Upper lobe of right lung (tissue), 1 donor: ENCODE data around the gene NAP1L1. TPM values are rescaled to one million over a fixed set of nuclear protein-coding genes. Genes with fewer than 3 reads are reported as not detected.

Source experiments
- ATAC-seq: fragments of 200-7000 bp; cut with Tn5 transposase; one replicate; pipeline ENCODE4 v1.9.1; 2020; ENCODE audit warnings: mild to moderate bottlenecking, moderate library complexity
- DNase-seq: peaks from one replicate; pipeline ENCODE4 v3.0.0-alpha.2; 2020
- H3K27ac ChIP-seq: fragments of 200-600 bp; one replicate; pipeline ENCODE4 v1.8.0; 2022
- H3K27me3 ChIP-seq: fragments of 200-600 bp; one replicate; pipeline ENCODE4 v1.8.0; 2022; ENCODE audit warnings: mild to moderate bottlenecking
- H3K36me3 ChIP-seq: fragments of 200-600 bp; one replicate; pipeline ENCODE4 v1.8.0; 2022
- H3K4me1 ChIP-seq: fragments of 200-600 bp; one replicate; pipeline ENCODE4 v1.8.0; 2022
- H3K4me3 ChIP-seq: fragments of 200-600 bp; one replicate; pipeline ENCODE4 v1.8.0; 2022; ENCODE audit warnings: mild to moderate bottlenecking
- H3K9me3 ChIP-seq: fragments of 200-600 bp; one replicate; pipeline ENCODE4 v1.8.0; 2022
- intact Hi-C: fragments of 100-400 bp; cut with DNase I; formaldehyde crosslinking; loops from one replicate; pipeline ENCODE4 v1.11.0; 2022
- total RNA-seq: library from RNA; stranded (reverse); fragmentation: NEBNext Ultra II Directional; extraction: Animal tissue kit (Norgen Biotek cat#: 25700); gene quantifications from one replicate; pipeline ENCODE4 v1.2.1, GENCODE V29; 2021
- TF ChIP-seq, protein P1 (sequence below): fragments of 200-600 bp; IDR thresholded peaks from one replicate; pipeline ENCODE4 v1.8.0; 2022; ENCODE audit warnings: antibody characterized with exemption
- donor health status: DM: no; HTN: yes; CAD: no; lungs with severe emphysema.

Gene NAP1L1
- total RNA-seq, 1 donor from 2014 or later, result 500 TPM

DNA sequence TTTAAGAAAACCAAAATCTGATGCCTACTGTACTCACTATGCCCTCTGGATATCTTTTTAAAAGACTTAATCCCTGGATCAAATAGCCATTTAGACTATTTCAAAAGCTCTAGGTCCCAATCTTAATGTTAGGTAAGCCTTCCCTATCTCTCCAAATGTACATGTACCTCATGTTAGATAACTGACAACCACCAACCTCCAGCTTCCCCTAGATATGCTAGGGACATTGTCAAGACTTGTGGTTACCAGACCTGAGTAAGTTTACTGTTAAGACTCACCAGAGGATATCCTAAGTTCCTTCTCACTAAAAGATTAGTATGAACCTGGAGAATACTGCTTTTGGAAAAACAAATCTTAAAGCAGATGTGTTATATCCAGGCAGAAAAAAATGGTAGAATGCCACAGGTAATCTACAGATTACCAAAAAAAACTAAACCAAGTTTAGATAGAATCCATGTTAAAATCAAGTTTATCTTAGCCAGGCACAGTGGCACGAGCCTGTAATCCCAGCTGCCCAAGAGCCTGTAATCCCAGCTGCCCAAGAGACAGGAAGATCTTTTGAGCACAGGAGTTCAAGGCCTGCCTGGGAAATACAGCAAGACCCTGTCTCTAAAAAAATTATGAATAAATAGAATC lies 9.7 kb downstream of the NAP1L1 start:
- intact Hi-C loops, result no loop called here
- H3K36me3 ChIP-seq, result peaks cover 30% of the 10 kb centered on the region
- no peak for DNase-seq

DNA sequence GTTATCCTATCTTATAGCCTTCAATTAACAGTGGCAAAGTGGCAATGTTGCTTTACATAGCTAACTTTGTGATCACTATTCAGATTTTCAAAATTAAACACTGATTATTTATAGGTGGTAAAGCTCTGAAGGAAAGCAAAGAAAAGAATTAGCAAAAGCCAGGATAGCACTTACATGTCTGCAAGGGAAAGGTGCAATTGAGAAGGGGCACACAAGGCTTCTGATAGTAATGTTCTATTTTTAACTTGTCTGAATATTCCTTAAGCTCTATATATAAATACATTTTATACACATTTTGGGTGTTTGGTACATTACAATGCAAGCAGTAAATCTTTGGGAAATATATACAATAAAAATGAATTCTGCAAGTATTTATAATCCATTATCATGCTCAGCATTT lies 10.9 kb downstream of the NAP1L1 start:
- Histone ChIP-seq H3K4me3 (no peak overlapping the region), H3K9me3 (no peaks in the 10 kb centered on the region), H3K27me3 (no peaks in the 10 kb centered on the region), H3K4me1 (no peaks in the 10 kb centered on the region), H3K27ac (no peak overlapping the region), H3K36me3 (peaks cover 36% of the 10 kb centered on the region)
- no peak for ATAC-seq
- DNase-seq, result no peak
- intact Hi-C loops, result no loop called here
- TF ChIP-seq, protein P1, sequence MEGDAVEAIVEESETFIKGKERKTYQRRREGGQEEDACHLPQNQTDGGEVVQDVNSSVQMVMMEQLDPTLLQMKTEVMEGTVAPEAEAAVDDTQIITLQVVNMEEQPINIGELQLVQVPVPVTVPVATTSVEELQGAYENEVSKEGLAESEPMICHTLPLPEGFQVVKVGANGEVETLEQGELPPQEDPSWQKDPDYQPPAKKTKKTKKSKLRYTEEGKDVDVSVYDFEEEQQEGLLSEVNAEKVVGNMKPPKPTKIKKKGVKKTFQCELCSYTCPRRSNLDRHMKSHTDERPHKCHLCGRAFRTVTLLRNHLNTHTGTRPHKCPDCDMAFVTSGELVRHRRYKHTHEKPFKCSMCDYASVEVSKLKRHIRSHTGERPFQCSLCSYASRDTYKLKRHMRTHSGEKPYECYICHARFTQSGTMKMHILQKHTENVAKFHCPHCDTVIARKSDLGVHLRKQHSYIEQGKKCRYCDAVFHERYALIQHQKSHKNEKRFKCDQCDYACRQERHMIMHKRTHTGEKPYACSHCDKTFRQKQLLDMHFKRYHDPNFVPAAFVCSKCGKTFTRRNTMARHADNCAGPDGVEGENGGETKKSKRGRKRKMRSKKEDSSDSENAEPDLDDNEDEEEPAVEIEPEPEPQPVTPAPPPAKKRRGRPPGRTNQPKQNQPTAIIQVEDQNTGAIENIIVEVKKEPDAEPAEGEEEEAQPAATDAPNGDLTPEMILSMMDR, result no peak

More for the DNA sequence above, 9.7 kb downstream of the NAP1L1 start:
- no peak overlapping the region for H3K27ac ChIP-seq
- no peak overlapping the region for H3K4me3 ChIP-seq
- TF ChIP-seq, protein P1, result no peak
- H3K4me1 ChIP-seq, result no peaks in the 10 kb centered on the region
- H3K27me3 ChIP-seq, result no peaks in the 10 kb centered on the region
- ATAC-seq, result no peak
- H3K9me3 ChIP-seq, result no peaks in the 10 kb centered on the region

DNA sequence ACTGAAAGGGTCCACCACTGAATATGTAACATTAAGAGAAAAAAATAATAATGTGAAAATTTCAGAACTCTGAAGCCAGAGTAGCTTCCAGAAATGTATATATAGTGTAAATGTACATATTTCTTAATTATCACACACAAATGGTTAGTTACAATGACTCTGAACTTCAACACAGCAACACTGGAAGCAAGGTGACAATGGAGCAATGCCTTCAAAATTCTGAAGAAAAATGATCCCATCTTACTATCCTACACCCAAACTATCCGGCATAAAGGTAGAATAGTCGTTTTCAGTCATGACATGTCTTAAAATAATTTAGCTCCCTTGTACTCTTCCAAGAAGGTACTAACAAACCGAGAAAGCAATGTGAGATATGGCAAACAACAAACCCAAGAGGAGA lies 11.9 kb downstream of the NAP1L1 start:
- ATAC-seq (no peak), DNase-seq (no peak)
- intact Hi-C loops, result no loop called here
- TF ChIP-seq, protein P1, result no peak
- Histone ChIP-seq H3K36me3 (peaks cover 43% of the 10 kb centered on the region), H3K4me3 (no peak overlapping the region), H3K27ac (no peak overlapping the region), H3K27me3 (no peaks in the 10 kb centered on the region), H3K4me1 (no peaks in the 10 kb centered on the region), H3K9me3 (no peaks in the 10 kb centered on the region)

DNA sequence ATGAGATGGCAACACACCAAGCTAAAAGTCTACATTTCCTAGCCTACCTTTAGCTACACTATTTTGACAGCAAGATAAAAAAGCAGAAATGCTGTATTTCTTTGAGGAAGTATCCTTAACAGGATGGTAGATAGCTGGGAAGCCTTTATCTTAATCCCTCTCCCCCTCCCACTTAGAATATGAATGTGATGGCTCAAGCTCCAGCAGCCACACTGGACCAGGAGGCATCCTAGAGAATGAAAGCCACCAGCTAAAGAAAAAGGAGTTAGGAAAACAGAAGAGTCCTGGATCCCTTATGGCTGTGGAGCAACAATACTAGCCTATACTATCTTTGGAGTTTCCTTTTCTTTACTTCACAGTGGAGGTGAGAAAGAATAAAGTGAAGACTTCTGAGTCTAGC lies 15.1 kb downstream of the NAP1L1 start:
- TF ChIP-seq, protein P1, result no peak
- H3K9me3 ChIP-seq, result peaks cover 11% of the 10 kb centered on the region
- H3K4me1 ChIP-seq, result no peaks in the 10 kb centered on the region
- H3K36me3 ChIP-seq, result peaks cover 60% of the 10 kb centered on the region
- H3K27ac ChIP-seq, result no peak overlapping the region
- H3K4me3 ChIP-seq, result no peak overlapping the region
- H3K27me3 ChIP-seq, result no peaks in the 10 kb centered on the region
- ATAC-seq, result no peak
- intact Hi-C loops, result no loop called here
- DNase-seq, result no peak

DNA sequence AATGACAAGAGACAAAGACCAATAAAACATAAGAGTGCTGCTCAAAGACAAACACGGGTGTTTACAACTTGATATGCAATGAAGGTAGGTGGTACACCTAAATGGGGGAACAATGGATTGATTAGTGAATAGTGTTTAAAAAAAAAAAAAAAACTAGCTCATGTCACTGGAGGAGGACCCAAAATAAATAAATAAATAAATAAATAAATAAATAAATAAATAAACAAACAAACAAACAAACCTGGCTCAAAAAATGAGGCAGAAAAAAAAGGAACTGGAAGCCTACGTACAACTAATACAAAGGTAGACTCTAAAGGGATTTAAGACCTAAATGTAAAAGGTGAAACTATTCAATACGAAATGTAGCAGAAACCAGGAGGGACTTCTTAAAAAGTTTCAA lies 18.6 kb downstream of the NAP1L1 start:
- no peaks in the 10 kb centered on the region for H3K27me3 ChIP-seq
- H3K36me3 ChIP-seq, result peaks cover 67% of the 10 kb centered on the region

More for the DNA sequence above, 18.6 kb downstream of the NAP1L1 start:
- Histone ChIP-seq H3K9me3 (peaks cover 12% of the 10 kb centered on the region), H3K27ac (no peak overlapping the region), H3K4me1 (no peaks in the 10 kb centered on the region), H3K4me3 (no peak overlapping the region)
- ATAC-seq (no peak), DNase-seq (no peak)
- intact Hi-C loops, result no loop called here
- TF ChIP-seq, protein P1, result no peak
